ENCODE data around the gene SLC25A34.
"Not testable (repeated sequence)": the region's sequence is repeated elsewhere in the genome, so short reads cannot be mapped to it uniquely, and the experiment has no call there.

SLC25A34 gene

DNA sequence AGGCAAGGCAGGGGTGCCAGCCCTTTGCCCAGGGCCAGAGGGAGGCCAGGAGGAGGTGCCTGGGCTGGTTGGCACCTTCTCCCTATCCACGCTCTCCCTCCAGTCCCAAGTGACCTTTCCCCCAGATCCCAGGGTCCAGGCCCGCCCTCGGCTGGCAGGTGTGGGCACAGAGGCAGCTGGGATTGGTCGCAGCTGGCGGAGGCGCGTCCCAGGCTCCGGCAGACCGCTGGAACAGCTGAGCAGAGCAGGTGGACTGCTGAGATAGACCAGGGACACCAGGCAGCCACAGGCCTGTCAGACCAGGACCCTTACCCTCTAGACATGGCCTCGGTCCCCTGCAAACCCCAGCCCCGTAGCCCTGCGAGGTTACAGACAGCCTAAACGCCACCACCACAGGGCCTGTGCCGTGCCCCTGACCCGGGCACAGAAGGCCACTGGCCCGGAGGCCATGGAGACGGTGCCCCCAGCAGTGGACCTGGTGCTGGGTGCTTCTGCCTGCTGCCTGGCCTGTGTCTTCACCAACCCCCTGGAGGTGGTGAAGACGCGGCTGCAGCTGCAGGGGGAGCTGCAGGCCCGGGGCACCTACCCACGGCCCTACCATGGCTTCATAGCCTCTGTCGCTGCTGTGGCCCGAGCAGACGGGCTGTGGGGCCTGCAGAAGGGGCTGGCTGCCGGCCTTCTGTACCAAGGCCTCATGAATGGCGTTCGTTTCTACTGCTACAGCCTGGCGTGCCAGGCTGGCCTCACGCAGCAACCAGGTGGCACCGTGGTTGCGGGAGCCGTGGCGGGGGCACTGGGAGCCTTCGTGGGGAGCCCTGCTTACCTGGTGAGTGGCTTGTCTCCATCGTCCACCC, at the start of gene SLC25A34:
SLC25A34 (plus strand) TSS at position 221 of the 854 bp plus-strand sequence; CDS start at position 449, 228 bp downstream.
- FAIRE-seq (no peak), DNase-seq (ENCODE audit: low spot score) (no peak)

DNA sequence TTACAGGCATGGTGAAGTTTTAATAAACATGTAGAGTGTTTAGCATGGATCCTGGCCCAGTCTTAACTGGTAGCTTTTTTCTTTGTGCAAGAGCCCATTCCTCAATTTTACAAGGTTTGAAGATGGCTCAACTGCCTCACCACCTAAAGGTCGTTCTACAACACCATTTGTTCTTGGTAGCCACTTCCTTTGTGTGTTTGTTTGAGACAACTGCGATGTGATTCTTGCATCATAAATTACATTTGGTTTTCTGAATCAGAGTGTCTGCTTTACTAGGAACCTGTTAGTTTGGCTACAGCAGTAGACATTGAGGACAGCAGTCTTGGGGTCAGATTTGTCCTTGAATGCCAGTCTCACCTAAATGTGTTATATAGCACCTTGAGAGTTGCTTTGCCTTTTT, 48.6 kb upstream of the SLC25A34 start:
- FAIRE-seq (no peak), DNase-seq (ENCODE audit: low spot score) (no peak)

DNA sequence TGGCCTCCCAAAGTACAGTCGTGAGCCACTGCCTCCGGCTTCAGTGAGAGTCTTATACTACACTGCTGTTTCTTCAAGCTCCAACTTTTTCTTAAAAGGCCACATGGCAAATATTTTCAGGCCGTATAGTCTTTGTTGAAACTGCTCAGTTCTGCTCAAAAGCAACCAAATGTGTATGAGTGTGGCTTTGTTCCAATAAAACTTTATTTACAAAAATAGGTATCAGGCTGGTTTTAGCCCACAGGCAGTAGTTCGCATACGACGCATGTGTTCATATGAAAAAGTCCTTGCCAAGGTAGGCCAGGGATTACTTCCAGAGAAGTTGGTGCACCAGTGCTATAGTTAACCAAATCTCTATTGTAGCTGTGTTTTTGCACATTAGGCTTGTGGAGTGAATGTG, 45.7 kb upstream of the SLC25A34 start:
- FAIRE-seq (no peak), DNase-seq (ENCODE audit: low spot score) (no peak)

DNA sequence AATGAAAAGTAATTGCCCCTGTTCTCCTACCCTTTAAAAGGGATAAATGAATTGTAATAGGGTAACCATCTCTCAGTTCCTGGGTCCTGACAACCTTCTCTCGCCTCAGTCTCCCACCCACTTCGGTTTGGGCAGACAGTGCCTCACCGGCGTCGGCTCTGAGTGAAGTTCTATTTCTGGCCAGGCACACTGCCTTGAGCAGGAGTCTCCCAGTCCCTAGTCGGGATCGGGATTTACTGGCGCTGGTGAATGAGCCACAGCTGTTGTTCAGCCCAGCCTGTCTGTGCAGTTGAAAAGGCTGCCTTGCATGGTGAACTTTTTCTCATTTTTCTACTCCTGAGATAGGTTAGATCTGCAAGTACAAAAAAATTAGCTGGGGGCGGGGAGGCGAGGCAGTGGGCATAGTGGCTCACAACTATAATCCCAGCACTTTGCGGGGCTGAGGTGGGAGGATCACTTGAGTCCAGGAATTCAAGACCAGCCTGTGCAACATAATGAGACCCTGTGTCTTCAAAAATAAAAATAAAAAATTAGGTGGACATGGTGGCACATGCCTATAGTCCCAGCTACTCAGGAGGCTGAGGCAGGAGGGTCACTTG, 44.5 kb upstream of the SLC25A34 start:
- no peak for DNase-seq (ENCODE audit: low spot score)
- FAIRE-seq: no peak

DNA sequence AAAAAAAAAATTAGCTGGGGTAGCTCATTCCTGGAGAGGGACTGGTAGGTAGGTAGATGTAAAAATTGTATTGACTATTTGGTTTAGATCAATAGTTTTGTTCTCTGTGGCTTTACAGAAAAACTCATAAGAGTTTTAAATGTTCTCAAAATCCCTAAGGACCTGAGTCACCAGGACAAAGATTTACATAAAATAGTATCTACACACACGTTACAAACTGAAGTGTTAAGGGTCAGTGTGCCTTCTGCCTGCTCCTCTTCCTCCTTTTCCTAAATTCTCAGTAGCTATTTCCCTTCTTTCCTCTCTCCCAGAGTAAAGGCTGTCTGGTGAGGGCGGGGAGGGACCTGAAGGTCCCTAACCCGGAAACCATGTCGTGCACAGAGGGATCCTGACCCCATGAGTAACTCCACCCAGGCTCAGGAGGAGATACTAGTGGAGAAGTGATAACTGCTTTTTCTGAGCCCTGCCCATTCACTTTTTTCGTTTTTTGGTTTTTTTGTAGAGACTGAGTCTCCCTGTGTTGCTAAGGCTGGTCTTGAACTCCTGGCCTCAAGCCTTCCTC, 43.9 kb upstream of the SLC25A34 start:
- DNase-seq (ENCODE audit: low spot score): no peak
- FAIRE-seq: no peak

DNA sequence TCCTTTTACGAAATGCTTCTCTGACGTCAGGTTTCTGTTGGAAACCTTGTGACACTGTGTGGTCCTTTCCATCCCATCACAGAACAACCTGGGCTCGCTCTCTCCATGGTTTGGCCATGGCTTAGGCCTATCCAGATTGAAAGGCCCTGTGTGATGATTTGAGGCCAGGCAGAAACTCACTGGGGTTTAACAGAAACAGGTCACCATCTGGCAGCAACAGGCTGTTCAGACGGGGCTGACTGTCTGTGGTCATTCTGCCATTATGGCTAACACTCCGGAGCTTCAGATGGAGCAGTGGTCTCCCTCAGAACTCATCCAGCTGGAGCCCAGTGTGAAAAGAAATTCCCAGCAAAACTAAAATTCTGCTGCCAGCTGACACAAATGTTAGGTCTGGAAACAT, 42.7 kb upstream of the SLC25A34 start:
- DNase-seq (ENCODE audit: low spot score): no peak
- FAIRE-seq: no peak

DNA sequence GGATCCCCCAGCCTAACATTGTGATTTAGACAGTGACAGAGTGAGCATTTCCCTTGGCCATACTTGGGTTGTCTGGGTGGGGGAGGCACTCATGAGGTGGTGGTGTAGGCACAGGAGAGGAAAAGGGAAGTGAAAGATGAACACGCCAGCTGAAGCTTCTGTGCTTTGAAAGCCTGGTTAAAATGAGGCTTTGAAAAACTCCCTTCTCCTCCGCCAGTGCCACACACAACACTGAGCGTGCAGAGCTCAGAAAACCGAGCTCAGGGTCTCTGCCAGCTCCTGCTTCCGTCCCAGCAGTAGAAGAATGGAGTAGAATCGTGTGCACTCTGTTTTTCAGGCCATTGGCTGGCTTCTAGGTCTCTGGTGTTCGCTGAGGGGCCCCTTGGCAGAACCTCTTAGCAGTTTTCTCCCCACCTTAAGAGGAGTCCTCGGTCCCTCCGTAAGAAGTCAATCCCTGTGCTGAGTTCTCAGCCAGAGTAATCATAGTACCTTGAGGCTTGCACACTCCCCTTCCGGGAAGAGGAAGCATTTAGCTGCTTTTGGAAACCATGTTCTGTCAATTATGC, 39.0 kb upstream of the SLC25A34 start:
- no peak for FAIRE-seq

DNA sequence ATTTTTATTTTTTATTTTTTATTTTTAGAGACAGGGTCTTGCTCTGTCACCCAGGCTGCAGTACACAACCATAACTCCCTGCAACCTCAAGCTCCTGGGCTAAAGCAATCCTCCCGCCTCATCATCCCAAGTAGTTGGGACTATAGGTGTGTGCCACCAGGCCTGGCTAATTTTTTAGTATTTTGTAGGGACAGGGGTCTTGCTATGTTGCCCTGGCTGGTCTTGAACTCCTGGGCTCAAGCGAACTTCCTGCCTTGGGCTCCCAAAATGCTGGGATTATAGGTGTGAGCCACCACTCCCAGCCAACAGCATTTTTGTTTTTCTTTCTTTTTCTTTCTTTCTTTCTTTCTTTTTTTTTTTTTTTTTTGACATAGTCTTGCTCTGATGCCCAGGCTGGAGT, 37.9 kb upstream of the SLC25A34 start:
- FAIRE-seq (no peak), DNase-seq (ENCODE audit: low spot score) (no peak)

More for the DNA sequence above, 39.0 kb upstream of the SLC25A34 start:
- DNase-seq (ENCODE audit: low spot score): no peak

DNA sequence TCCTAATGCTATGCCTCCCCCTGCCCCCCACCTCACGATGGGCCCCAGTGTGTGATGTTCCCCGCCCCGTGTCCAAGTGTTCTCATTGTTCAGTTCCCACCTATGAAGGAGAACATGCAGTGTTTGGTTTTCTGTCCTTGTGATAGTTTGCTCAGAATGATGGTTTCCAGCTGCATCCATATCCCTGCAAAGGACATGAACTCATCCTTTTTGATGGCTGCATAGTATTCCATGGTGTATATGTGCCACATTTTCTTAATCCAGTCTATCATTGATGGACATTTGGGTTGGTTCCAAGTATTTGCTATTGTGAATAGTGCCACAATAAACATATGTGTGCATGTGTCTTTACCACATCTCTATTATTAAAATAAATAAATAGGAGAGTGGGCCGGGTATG, 36.7 kb upstream of the SLC25A34 start:
- DNase-seq (ENCODE audit: low spot score); FAIRE-seq: not testable (repeated sequence)

DNA sequence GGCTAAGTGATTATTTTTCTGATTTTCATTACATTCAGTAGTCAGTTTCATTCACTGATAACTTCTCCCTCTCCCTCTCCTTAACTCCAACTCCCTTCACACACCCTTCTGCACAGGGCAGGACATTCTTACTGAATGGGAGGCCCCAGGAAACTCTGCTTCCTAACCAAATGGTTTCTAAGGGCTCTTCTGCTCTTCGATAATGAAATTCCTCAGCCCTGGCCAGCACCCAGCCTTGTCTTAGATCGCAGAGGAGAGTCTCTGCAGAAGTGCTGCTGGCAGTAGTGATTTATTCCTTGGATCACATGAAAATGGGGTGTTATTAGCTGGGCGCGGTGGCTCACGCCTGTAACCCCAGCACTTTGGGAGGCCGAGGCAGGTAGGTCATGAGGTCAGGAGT, 35.5 kb upstream of the SLC25A34 start:
- FAIRE-seq (no peak), DNase-seq (ENCODE audit: low spot score) (no peak)

DNA sequence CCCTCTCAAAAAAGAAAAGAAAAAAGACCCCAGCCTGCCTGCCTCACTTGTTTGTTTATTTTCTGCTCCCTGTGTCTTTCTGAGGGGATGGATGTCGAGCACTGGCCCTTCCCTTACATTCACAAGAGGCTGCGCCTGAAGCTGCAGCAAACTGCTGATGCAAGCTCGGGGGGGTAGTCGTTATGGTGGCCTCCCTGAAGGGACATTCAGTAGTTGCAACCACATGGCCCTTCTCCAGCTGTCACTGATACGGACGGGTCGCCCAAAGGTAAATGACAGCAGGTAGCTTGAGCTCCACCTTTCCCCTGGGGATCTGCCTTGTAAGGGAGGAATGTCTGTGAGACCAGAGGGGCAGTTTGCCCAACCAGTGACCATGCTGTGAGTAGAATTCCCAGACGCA, 34.3 kb upstream of the SLC25A34 start:
- DNase-seq (ENCODE audit: low spot score): no peak
- no peak for FAIRE-seq

DNA sequence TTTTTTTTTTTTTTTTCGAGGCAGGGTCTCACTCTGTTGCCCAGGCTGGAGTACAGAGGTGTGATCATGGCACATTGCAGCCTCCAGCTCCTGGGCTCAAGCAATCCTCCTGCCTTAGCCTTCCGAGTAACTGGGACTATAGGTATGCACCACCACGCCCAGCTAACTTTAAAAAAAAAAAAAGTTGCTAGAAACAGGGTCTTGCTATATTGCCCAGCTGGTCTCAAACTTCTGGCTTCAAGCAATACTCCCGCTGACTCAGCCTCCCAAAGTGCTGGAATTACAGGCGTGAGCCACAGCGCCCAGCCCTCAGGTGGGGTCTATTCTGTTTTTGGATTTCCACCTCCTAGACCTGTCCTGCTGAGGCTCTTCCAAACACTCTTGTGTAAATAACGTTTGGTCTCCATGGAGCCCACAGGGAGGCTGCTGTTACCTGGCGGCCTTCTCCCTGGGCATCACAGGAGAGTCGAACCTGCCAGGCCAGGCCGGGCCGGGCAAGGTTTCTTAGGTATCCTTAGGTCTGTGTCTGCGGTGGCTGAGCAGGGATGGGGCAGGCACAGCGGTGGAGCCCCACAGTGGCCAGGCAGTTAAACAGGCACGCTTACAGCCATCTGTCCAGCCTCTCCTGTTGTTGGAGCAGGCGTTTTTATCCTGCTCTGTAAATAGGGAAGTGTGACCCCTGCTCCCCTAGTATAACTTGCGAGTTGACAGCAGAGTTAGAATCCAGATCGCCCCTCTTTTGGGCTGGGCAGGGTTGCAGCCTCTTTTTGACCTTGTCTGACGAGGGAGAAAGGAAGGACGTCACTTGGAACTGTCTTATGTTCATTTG, 33.1 kb upstream of the SLC25A34 start:
- FAIRE-seq: no peak
- peak; percentile 11 for DNase-seq (ENCODE audit: low spot score)

DNA sequence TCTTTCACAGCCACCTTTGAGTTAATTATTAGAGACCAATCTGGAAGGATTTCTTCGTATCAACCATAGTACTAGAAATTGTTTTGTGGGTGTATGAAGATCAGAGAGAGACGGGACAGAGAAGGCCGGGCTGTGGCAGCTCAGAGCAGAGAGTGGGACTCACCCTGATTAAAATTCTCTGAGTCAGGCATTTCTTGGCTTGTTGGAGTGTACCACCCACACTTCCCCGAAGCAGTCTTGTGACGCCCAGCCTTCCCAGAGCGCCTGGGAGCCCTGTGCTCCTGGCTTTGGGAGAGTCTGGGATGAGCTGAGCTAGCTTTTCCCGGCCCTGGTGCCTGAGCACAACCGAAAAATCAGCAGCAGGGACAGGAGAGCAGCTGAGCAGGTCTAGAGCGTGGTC, 32.5 kb upstream of the SLC25A34 start:
- FAIRE-seq (peak; percentile 75), DNase-seq (ENCODE audit: low spot score) (peak; percentile 53)

DNA sequence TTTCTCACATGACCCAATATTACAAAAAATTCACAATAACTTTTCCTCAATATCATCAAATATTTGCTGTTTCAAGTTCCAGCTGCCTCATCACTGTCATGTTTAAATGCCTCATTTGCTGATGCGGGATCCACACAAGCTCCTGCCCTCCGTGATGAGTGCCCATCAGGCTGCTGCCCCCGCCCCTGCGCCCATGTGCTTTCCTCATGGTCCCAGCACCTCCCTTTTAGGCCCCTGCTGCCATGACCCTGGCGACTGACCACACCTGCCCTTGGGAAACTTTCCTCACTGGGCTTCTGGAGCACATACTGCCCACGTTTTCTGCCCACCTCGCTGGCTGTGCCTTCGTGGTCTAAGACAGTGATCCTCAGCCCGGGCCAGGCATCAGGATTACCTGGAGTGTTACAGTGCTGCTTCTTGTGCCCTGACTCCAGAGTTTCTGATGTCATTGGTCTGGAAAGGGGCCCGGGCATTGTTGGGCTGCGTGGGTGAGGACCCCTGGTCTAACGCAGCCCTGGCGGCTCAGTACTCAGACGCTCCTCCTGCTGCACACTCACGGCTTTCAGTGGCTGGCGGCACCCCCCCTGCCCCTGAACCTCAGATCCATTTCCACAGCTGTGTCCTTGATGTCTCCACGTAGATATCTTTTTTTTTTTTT, 31.4 kb upstream of the SLC25A34 start:
- DNase-seq (ENCODE audit: low spot score): no peak
- FAIRE-seq: no peak

DNA sequence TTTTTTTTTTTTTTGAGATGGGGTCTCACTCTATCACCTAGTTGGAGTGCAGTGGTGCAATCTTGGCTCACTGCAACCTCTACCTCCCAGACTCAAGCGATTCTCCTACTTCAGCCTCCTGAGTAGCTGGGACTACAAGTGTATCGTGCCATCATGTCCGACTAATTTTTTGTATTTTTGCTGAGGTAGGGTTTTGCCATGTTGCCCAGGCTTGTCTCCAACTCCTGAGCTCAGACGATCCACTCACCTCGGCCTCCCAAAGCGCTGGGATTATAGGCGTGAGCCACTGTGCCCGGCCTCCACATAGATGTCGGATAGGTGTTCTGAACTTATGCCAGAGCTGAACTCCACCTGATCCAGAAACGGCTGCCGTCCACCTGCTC, 30.9 kb upstream of the SLC25A34 start:
- FAIRE-seq (no peak), DNase-seq (ENCODE audit: low spot score) (no peak)

DNA sequence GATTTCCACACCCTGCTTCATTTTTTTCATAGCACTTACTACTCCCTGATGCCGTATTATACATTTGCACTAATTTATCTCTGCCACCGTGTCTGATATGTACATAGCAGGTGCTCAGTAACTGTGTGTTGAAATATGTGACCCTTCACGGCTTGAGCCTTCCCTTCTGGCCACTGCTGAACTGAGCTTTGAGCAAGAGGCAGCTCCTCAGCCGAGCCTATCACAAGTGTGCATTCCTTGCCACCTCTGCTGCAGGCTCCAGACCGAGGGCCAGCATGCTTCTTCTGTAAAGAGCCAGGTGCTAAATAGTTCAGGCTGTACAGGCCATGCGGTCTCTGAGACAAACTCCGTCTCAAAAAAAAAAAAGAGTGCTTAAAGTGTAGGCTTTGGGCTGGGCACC, 29.3 kb upstream of the SLC25A34 start:
- DNase-seq (ENCODE audit: low spot score): no peak
- no peak for FAIRE-seq

DNA sequence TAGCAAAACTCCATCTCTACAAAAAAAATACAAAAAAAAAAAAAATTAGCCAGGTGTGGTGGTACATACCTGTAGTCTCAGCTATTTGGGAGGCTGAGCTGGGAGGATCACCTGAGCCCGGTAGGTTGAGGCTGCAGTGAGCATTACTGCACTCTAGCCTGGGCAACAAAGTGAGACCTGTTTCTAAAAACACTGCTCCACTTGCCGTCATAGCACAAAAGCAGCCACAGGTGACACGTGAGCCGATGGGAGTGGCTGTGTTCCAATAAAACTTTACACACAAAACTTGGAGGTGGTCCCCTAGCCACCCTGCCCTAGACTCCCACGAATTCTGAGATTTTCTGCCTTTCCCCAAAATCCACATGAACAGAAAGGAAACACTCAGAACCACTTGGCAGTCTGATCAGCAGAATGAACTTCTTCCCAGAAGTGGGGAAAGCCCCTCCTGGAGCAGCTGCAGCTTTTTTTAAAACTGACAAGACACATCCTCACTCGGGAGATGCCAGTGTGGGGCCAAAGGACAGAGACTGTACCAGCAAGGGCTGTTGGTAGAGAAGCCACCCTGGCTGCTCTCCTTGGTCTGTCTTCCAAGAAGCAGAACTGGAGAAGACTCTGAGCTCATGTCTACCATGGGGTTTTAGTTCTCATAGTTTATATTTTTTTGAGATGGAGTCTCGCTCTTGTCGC, 28.7 kb upstream of the SLC25A34 start:
- DNase-seq (ENCODE audit: low spot score) (no peak), FAIRE-seq (no peak)

DNA sequence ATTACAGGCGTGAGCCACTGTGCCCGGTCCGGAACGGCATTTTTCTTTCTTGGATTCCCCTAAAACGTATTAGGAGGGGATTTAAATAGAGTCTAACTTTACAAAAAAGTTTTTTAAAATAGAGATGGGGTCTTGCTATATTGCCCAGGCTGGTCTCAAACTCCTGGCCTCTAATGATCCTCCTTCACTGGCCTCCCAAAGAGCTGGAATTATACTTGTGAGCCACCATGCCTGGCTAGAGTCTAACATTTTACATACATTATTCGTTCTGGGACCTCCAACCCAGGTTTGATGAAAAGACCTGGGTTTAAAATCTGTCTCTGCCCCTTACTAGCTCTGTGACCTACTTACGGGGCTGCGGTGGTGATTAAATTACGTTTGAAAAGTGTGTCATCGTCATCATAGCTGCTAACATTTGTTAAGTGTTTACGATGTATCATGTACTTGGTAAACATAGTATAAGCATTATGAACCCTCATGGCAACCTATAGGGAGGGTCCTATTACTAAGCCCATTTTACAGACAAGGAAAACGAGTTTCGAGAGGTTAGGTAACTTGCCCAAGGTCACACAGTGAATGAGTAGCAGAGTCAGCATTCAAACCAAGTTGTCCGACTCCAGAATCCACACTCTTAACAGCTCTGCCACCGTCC, 27.4 kb upstream of the SLC25A34 start:
- no peak for FAIRE-seq
- DNase-seq (ENCODE audit: low spot score): no peak

DNA sequence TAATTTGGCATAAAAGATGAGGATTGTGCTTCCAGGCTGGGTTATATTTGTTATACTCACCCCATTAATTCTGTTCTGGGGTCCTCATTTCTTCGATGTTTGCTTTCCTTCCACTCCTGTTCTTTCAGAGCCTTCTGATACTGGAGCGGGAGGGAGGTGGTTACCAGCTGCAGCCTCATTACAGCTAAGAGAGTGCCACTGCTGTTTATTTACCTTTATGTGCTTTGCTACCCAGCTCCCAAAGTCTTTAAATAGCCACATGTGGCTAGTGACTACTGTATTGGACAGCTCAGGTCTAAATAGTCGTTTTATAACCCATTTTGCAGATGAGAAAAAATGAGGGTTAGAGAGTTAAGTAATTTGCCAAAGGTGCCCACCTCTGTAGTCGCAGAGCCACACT, 26.8 kb upstream of the SLC25A34 start:
- FAIRE-seq (no peak), DNase-seq (ENCODE audit: low spot score) (no peak)

DNA sequence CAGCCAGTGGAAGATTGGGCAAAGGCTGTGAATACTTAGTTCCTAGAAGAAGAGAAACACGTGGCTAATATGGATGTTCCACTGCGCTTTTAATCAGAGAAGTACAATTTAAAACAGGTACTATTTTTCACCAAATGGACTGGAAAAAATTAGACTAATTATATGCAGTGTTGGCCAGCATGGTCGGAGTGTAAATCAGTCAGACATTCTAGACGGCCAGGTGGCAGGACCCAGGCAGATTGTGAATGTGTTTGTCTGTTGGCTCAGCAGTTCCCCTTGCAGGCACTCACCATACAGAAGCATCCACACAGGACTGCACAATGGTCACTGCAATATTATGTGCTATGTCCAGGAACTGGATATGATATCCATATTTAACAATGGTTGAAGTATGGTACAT, 23.9 kb upstream of the SLC25A34 start:
- FAIRE-seq (no peak), DNase-seq (ENCODE audit: low spot score) (no peak)
